LNCAP (cell line): ENCODE results near the gene SHISAL1.

Experiments
- TF ChIP-seq, protein P1 (sequence below): fragments of 450-650 bp; IDR thresholded peaks from 2 replicates; pipeline ENCODE4 v1.5.1; 2017; ENCODE audit warnings: mild to moderate bottlenecking

SHISAL1 gene

DNA sequence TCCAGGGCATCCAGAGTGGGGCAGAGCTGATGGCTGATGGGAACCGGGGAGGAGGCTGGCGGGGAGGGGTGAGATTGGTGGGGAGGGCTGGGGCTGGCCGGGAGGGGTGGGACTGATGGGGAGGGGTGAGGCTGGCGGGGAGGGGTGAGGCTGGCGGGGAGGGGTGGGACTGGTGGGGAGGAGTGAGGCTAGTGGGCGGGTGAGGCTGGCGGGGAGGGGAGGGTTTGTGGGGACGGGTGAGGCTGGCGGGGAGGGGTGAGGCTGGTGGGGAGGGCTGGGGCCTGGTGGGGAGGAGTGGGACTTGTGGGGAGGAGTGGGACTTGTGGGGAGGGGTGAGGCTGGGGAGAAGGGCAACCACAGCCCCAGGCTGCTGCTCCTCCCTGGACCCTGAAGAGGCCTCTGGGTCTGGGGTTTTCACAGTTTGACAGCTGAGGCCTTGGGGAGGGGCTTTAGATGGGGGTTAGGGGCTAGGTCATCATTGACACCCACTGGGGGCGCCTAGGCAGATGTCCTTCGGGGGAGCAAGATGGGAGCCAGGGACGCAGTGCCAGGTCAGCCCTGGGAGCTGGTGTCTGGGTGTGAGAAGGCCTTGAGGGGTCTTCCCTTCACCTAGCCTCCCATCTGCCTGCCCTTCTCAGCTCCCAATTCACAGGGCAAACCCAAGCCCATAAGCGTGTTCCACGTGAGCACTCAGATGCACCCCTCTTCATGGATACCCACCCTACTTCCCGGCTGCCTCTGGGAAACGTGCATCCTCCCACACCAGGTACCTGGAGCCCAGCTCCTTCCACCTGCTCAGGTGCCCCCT is 105.4 kb downstream of the SHISAL1 start:
- TF ChIP-seq, protein P1, sequence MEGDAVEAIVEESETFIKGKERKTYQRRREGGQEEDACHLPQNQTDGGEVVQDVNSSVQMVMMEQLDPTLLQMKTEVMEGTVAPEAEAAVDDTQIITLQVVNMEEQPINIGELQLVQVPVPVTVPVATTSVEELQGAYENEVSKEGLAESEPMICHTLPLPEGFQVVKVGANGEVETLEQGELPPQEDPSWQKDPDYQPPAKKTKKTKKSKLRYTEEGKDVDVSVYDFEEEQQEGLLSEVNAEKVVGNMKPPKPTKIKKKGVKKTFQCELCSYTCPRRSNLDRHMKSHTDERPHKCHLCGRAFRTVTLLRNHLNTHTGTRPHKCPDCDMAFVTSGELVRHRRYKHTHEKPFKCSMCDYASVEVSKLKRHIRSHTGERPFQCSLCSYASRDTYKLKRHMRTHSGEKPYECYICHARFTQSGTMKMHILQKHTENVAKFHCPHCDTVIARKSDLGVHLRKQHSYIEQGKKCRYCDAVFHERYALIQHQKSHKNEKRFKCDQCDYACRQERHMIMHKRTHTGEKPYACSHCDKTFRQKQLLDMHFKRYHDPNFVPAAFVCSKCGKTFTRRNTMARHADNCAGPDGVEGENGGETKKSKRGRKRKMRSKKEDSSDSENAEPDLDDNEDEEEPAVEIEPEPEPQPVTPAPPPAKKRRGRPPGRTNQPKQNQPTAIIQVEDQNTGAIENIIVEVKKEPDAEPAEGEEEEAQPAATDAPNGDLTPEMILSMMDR = no peak

DNA sequence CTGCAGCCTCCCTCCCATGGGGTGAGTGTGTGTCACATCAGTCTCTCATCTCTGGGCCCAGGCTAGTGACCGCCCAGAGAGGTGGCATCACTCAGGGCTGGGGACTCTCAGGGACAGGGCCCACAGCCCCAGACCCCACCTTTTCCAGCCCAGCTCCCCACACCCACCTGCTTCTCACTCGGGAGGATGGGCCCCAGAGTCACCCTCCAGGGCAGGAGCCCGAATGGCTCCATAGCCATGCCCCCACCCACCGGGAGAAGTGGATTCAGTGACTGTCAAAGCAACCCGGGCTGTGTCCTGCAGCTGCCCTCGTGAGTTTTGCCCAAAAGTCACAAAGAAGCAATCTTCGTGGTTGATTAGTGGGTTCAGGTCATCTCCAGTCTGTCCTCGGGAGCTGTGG is 106.1 kb downstream of the SHISAL1 start:
- TF ChIP-seq, protein P1 = no peak

DNA sequence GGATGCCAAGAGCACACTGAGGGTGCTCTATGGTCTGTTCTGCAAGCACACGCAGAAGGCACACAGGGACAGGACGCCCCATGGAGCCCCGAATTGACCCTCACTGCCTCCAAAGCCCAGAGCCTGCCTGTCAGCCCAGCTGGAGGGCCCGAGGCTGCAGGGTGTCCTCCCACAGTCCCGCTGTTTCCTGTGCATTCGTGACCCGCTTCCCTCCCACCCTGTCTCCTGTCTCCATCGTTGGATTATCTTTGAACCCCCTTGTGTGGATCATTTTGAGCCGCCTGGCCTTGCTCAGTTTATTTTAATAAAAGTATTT is 106.5 kb downstream of the SHISAL1 start:
- TF ChIP-seq, protein P1 = no peak

DNA sequence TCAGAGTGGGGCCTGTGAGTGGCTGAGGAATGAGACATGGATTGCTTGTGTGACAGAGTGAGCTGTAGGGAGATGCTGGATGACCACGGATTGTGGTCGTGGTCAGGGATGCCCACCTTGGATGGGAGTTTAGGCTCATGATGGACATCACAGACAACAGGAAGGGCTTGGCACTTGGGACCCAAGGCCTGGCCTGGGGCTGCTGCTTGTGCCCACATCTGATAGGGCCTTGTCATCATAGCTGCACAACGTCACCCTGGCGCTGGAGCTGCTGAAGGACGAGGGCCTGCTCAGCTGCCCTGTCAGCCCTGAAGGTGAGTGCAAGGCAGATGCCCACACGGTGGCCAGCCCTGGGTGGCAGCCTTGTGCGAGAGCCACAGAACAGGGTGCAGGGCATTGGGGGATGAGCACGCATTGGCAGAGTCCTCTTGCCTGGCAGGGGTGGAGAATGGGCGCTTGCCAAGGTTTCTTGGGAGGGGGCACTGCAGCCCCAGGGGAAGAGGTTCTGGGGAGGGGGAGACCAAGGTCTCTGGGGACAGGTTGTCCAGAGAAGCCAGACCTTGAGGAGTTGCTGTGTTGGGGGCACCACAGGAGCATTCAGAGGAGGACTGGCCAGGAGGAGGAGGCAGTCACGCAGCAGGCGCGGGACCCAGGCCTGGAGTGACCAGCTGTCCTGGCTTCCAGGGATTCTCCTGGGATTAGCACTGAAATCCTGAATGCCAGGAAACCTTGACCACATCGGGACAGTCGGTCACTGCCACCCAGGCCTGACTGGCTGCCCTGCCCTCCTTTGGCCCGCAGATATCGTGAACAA is 107.0 kb downstream of the SHISAL1 start:
- TF ChIP-seq, protein P1 = no peak

DNA sequence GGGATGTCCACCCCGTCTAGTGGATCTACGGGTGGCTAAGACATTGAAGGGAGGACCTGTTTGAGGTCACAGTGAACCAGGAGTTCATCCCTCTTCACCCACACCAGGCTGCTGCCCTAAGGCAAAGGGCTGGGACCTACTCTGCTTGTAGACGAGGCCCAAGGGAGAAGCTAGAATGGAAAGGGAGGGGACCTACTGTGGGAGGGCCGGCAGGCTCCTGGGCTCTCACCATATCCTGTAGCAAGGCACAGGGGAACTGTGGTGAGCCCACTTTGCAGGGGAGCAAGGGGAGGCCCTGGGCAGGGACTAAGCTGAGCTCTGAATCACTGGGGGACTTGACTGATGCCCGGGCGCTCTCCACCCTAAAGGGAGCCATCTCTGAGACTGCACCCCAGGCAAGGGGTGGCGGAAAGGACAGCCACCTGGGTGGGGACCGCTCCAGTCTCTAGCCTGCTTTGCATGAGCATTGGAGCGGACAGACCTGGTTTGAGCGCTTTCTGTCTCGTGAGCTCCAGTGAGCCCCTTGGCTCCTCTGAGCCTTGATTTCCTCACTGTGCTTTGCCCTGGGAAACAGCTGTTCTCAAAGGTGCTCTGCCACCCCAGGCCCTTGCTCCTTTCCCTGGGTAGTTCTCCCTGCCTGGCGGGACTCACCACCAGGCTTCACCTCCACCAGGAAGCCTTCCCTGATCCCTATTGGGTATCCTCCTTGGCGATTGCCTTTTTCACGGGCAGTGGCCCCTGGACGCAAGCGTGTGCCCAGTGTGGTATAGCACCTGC is 107.8 kb downstream of the SHISAL1 start:
- TF ChIP-seq, protein P1 = no peak

DNA sequence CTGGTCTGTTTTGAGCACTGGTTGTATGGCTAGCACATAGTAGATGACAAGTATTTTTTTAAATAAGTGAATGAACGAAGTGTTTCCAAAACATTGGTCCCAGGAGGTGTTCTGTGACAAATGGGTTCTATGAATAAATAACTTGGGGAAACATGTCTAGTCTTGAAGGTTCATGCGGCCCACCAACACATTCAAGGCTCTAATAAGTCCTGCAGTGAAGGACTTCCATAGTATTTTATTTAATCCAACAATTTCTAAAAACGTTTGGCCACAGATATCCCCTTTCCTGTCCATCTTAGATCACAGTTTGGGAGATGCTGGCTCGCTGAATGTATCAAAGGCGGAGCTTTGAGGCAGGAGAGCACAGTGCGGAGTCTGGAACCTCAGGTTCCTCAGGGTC is 109.5 kb downstream of the SHISAL1 start:
- TF ChIP-seq, protein P1 = no peak

DNA sequence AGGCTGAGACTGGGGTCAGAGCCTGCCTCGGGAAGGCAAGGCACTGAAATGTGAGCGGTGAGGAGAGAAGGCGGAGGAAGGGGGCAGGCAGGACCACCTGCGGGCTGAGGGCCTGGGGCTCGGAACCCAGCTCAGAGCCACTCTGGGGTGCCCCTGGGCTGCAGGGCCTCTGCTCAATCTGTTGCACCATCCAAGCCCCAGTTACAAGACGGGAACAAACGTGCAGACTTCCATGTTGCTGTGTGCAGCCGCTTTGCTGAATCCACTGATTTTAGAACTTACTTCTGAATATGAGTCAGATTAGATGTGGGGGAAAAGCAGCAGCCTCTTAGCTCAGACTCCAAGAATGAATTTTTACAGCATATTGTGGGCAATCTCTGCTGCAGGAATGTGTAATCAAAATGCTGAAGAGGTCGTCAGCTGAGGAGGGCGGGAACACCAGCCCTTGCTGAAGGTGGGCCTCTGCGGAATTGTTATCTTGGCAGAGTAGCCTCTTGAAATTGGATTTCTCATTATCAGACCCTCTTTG is 110.4 kb downstream of the SHISAL1 start:
- TF ChIP-seq, protein P1 = no peak
